Choroid plexus epithelial cell (primary cell): ENCODE measurements around the gene ESPNL.

ENCODE experiments used
- DNase-seq: peaks from one replicate; pipeline ENCODE4 v3.0.0-alpha.2; 2010; ENCODE audit warnings: low read depth
- H3K4me3 ChIP-seq: 2 replicates; pipeline ENCODE4 v1.5.1; 2011; ENCODE audit warnings: low read depth, mild to moderate bottlenecking, control low read depth, low read length, moderate library complexity
- CTCF ChIP-seq: conservative IDR thresholded peaks from 2 replicates; pipeline ENCODE4 v1.5.1; 2011; ENCODE audit warnings: low read depth, mild to moderate bottlenecking, control low read depth, inconsistent platforms, low read length, moderate library complexity

Gene ESPNL

DNA sequence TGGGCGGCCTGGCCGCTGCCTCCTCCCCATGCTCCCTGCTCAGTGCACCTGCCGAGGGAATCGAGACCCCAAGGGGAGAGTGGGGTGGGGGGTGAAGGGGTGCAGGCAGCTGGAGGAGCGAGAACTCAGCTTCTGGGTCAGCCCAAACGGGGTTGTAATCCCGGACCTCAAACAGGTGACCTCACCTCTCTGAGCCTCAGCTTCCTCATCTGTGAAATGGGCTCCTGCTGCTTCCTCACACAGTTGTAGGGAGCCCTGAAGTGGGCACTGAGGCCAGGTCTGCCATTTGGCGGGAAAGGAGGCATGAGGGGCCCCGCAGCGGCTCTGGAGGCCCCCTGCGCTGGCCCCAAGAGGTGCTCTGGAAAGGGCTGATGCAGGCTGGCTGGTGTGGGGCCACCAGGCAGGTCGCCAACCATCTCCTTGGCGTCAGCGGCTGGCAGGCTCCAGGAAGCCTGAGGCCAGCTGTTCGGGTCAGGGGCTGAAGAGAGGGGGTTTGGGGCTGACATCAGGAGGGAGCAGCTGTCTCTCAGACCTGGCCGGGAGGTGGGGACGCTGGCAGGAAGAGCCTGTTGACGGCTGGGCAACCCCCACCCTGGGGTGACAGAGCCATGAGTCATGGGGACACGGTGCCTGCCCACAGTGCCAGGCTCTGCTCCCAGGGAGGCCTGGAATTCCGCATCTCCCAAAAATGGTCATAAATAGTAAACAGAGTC lies 43.3 kb downstream of the ESPNL start:
- TF ChIP-seq CTCF: no peak
- no peak for DNase-seq
- H3K4me3 ChIP-seq: no peak overlapping the region

DNA sequence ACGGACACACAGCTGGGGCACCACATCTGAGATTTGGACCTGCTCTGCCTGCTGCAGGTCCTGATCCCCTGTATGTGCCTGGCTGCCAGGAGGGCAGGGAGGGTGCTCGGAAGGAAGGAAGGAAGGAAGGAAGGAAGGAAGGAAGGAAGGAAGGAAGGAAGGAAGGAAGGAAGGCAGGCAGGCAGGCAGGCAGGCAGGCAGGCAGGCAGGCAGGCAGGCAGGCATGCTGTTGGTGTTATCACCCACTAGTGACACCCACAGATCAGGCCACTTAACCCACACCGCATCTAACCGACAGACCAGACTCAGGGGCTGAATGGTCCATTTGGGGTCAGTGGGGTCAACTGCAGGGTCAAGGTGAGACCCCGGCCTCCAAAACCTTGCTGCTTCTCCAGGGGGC lies 44.1 kb downstream of the ESPNL start:
- no peak for DNase-seq
- no peak for TF ChIP-seq CTCF
- no peak overlapping the region for H3K4me3 ChIP-seq

GRCh38 chr2:238145046-238145445 lies 44.9 kb downstream of the ESPNL start:
- H3K4me3 ChIP-seq: no peak overlapping the region
- DNase-seq: no peak
- no peak for TF ChIP-seq CTCF

- TF ChIP-seq CTCF: no peak
- H3K4me3 ChIP-seq: no peak overlapping the region
- DNase-seq: no peak
Observed at GRCh38 chr2:238145851-238146250, 45.7 kb downstream of the ESPNL start.

DNA sequence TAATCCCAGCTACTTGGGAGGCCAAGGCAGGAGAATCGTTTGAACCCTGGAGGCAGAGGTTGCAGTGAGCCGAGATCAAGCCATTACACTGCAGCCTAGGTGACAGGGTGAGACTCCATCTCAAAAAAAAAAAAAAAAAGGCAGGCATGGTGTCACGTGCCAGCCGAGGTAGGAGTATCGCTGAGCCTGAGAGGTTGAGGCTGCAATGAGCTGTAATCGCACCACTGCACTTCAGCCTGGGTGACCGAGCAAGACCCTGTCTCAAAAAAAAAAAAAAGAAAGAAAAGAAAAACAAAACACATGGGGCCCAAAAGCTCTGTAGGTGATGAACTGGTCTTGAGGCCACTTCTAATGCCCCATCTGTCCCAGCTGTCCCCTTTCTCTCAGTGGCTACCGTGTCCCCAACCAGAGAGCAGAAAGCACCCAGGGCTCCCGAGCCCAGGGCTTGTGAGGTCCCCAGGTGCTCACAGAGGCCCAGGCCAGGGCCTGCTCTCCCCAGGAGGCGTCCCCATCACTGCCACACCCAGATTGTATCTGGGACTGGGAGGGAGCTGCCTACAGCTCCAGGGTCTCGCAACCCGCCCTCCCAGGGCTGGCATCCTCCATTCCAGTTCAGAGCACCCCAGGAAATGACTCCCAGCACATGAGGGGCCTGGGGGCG lies 46.9 kb downstream of the ESPNL start:
- DNase-seq: no peak
- TF ChIP-seq CTCF: no peak
- no peak overlapping the region for H3K4me3 ChIP-seq

DNA sequence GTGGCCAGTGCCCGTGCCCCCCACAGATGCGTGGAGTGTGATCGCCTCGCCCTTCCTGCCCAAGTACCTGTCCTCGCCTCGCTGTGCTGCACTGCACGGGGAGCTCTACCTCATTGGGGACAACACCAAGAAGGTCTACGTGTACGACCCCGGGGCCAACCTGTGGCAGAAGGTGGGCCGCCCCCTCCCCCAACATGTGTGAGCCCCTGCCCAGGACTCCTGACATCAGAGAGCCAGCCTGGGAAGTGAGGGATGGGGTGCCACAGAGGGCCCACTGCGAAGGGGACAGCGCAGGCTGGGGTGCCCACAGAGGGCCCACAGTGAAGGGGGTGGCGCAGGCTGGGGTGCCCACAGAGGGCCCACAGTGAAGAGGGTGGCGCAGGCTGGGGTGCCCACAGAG lies 48.8 kb downstream of the ESPNL start:
- H3K4me3 ChIP-seq: no peak overlapping the region
- DNase-seq: no peak
- TF ChIP-seq CTCF: no peak
